GM19395 (cell line): Measurements from ENCODE around the gene COL27A1.

Source experiments
- ATAC-seq: cut with Tn5 transposase; IDR thresholded peaks from one replicate; pipeline ENCODE4 v1.9.1; 2021; ENCODE audit warnings: mild to moderate bottlenecking, moderate library complexity; ENCODE audit not compliant: unreplicated experiment

The COL27A1 gene

GRCh38 chr9:114155263-114155994 is at the start of gene COL27A1:
Gene COL27A1 (plus strand): TSS chr9:114155537. CDS start chr9:114155951, 414 bp downstream.
- no peak for ATAC-seq

DNA sequence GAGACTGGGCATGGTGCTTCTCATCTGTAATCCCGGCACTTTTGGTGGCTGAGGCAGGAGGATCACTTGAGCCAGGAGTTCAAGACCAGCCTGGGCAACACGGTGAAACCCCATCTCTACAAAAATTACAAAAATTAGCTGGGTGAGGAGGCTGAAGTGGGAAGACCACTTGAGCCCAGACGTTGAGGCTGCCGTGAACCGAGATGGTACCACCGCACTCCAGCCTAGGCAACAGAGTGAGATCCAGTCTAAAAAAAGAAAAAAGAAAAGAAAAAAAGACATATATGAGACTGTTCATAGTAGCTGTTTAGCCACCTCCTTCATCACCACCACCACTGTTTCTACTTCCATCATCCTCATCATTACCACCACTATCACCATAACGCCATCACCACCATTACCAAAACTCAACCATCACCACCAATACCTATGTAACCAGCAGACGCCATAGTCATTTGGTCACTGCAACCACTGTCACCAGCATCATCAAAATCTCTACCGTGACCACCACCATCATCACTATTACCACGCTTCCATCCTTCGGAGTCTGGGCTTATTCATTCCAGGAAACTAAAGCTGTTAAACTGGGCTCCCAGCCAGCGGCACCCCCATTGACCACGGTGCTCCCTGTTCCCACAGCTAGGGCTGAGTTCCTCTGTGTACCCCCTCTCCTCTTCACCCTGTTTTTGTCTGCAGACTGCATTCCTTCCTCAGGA is 47.9 kb upstream of the COL27A1 start:
- ATAC-seq = no peak

- no peak for ATAC-seq
These were observed 47.1 kb upstream of the COL27A1 start for GRCh38 chr9:114108016-114108833.

DNA sequence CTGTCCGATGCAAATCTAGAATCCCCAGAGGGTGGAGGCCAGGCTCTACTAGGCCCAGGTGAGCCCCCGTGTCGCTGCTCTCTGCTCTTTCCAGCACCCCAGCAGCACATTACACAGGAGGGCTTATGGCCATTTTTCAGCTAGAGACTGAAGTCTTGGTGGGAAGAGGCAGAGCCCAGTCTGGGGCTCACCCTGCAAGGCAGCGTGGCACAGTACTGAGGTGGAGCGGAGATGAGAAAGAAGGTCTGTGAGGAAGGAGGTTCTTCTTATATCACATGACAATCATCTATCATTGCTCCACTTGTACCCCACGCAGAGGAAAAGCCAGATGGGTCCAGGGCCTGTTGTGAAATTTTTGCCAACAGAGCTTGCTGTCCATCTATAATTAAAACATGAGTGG is 46.2 kb upstream of the COL27A1 start:
- no peak for ATAC-seq

- no peak for ATAC-seq
These were observed 45.2 kb upstream of the COL27A1 start for GRCh38 chr9:114110180-114110579.

- ATAC-seq = no peak
These were observed 43.0 kb upstream of the COL27A1 start for GRCh38 chr9:114112325-114112724.

DNA sequence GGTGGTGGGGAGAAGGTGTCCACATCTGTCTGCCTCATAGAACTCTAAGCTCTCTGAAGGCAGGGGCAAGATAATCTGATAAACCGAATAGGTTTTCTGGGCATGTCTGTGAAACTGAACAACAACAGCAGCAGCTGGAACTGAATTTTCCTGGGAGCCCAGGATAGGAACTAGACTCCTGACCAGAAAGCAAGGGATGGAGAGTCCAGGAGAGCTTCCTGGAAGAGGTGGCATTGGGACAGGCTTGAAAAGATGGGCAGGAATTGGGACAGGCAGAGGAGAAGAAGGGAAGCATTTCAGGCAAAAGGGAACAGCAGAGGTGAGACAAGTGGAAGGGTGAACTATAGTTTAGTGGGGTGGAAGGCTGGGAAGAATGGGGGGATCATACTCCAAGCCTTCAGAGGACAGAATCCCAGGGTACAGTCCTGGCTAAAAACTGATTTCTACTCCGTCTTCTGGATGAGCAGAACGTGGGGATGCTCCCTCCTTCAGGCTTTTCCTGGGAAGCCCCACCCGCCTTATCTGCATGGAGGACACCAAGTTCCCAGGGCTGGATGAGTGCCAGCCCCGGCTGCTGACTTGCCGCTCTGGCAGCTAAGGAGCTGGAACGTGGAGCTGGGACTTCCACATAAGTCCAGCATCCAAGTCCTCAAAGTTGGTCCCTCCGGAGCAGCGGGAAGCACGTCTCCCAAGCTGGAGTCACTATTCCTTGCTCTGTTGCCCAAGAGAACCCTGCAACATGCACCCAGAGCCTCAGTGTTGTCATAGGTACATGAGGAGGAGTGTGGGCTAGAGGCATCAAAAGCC is 42.4 kb upstream of the COL27A1 start:
- ATAC-seq = no peak

DNA sequence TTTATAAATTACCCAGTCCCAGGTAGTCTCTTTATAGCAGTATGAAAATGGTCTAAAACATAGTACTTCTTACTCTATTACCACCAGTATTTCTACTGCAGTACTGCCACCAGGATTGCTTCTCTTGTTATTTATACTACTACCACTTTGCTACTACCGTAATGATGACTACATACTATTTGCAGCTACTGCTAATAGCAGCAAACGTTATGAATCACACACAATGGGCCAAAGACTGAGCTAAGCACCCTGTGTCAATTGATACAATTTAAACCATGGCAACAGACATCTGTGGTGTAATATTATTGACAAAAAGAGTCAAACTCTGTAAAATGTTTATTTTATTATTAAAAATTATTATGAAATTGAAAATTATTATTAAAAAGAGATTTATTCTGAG is 41.0 kb upstream of the COL27A1 start:
- no peak for ATAC-seq

DNA sequence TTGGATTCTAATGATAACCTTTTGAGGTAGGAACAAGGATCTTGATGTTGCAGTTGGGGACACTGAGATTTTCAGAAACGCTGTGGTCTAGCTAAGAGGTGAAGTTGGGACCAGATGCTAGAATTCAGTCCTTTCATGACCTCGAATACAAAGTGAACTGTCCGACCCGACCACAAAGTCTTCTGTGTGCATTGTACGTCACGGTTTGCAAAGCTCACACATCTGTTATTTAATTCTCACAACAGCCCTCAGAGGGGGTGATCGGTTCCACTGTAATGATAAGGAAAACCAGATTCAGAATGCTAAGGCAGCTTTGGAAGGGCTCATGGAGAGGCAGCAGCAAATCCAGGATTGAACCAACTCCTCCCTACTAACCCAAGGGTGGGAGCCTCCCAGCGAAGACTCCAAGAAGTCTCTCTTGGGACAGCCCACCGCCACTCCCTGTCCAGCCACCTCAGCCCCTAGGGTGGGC is 39.6 kb upstream of the COL27A1 start:
- no peak for ATAC-seq

DNA sequence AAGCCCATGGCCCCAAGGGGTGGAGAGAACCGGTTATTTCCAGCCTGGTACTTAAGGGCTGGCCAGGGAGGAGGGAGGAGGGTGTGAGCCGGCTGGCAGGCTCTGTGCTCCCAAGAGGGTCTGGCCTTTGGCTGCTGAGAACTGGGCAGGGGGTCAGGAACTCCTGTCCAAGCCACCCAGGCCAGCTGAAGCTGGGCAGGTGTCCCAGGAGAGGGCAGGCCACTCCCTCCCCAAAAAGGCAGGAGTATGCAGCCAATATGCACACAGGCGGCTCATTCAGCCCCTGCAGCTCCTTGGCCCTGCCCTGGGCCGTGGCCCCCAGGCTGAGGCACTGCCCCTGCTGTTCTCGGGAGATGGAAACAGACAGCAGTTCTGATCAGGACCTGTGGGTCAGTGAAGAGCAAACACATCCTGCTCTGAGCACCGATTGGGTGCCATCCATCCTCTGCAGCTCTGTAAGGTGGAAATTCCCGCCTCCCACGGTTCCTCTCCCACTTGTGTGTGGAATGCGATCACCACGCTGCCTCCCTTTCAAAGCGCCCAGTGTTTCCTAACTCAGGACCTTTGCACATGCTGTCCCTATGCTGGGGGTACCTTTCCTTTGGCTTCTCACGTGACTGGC is 39.1 kb upstream of the COL27A1 start:
- no peak for ATAC-seq

DNA sequence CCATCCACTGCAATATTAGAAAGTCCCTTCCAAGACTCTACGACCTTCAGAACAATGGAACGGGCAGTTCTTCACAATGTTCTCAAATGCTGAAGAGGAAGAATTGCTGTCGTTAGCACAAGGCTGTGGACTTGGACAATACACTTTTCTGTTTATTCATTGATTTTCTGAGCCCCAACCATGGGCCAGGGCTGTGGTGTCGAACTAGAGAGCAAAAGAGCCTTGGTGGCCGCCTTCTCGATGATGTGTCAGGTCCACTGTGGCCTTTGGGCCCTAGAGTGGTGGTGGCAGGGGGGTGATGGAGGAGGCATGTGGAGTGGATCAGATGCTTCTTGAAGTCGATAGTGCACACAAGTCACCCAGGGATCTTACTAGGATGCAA is 37.7 kb upstream of the COL27A1 start:
- ATAC-seq = no peak

DNA sequence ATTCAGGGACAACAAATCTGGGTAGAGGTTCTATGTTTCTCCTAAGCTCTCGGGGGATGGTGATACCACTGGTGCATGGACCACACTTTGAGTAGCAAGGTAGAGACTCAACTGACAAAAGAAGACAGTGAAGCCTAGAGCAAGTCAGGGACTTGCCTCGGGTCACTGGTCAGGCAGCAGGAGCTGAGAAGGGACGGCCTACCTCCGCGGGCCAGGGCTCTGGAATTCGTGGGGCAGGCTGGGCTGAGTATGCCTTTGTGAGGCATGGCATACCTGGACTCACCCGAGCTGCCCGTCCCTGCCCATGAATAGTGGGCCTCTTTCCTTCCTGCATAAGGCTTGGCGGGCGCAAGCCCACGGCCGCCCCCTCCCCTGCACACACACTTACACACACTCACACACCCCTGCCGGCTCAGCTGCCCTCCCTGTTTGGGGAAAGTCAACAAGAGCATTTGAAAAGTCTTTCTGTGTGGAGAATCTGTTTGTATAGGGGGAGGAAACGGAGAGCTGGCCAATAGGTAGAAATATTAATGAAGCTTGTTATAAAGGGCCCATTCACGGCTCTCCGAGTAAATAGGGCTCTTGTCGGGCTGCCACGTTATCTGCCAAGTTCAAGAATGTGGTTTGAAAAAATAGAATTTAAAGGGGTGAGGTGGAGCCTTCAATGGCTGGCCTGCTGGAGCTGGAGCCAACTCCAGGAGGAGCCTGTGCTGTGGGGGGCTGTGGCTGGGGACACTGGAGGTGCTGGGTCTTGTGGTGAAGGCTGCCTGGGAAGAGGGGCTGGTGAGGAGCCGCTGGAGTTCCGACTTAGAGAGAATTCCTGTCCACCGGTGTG is 37.1 kb upstream of the COL27A1 start:
- ATAC-seq = no peak

DNA sequence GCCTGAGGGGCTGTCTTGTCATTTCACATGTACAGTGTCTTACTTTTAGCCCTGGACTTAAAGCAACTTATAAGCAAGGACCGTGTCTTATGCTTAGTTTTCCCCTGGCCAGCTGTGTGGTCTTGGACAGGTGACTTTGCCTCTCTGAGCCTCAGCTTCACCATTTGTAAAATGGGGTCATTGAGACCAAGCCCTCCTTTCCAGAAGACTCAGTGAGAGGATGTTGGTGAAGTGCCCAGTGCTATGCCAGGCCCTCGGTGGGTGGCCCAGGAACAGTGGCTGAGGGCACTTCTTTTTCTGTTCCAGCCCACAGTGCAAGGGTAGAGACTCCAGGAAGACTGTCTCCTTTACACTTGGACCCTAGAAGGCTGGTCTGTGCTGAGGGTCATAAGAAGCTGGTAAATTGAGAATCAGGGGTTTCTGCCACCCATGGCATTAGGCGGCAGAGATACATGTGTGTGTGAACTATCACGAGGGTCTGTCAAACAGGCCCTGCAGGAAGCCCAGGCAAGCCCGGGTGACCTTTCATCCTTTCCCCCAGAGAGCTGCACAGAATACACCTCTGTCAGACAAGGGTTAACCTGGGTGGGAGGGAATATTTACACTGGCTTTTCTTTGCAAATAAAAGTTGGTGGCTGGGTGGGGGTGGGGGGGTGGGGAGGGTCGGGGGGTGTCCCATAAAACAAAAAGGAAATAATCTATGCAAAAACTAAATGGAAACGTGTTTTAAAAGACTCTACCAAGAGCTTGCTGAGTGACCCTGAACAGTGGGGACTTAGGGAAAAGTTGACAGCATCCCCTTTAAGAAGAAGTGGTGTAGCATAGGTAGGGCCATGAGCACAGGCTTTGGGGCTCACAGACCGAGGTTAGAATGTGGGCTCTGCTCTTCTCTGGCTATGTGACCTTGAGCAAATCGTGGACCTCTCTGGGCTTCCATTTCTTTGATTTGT is 35.8 kb upstream of the COL27A1 start:
- no peak for ATAC-seq

GRCh38 chr9:114120192-114121014 is 34.9 kb upstream of the COL27A1 start:
- ATAC-seq = no peak

DNA sequence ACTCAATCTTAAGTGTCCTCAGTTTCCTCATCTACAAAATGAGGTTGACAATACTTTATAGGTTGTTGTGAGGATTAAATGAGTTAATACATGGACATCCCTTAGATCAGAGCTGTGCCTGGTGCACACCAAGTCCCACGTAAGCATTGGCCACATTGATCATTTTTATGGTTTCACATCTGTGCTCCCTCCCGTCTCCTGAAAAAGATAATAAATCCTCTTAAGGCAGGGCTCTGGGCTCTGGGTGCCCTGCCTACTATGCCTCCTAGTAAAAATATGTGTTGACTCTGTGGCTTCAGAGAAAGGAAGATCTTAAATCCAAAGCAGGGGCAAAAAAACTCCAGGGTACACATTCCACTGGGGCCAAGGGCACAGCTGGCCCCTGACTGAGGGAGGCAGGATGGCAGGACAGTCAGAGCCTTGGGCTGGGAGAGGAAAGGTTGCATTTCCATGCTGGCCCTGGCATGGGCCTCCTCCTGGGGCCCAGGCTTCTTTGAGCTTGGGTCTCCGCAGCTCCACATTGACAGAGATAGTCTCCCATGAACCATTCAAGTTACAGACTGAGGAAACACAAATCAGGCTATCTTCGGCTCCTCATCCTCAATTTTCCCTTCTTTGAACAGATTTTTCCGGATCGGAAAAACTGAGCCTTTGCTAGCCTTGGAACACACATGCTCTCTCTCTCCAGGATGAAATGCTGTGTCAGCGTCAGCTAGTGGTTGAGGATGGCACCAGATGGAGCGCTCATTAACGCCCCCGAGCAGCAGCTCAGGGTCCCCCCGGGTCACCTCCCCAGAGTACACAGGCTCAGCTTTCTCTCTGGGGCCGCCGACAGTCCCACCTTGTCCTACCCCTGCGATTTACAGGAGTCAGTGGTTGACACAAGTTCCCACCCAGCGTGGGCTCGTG is 33.9 kb upstream of the COL27A1 start:
- ATAC-seq = no peak
